GM19372 (cell line): ENCODE measurements around the gene MRPL51.
A peak's percentile ranks its signal among the peaks of the same experiment; 100 is the strongest.

ENCODE experiments used
- ATAC-seq: cut with Tn5 transposase; IDR thresholded peaks from one replicate; pipeline ENCODE4 v1.9.1; 2021; ENCODE audit warnings: mild to moderate bottlenecking, low read depth, moderate library complexity; ENCODE audit not compliant: unreplicated experiment

The MRPL51 gene

GRCh38 chr12:6463216-6463615 lies 29.8 kb downstream of the MRPL51 start:
- no peak for ATAC-seq

GRCh38 chr12:6462234-6462995 lies 30.6 kb downstream of the MRPL51 start:
- no peak for ATAC-seq

GRCh38 chr12:6461401-6462233 lies 31.4 kb downstream of the MRPL51 start:
- peak; percentile 72 for ATAC-seq

- ATAC-seq: no peak
Measured at GRCh38 chr12:6460751-6461371, 32.2 kb downstream of the MRPL51 start.

GRCh38 chr12:6459004-6459337 lies 34.1 kb downstream of the MRPL51 start:
- no peak for ATAC-seq

GRCh38 chr12:6458281-6459003 lies 34.6 kb downstream of the MRPL51 start:
- ATAC-seq: no peak

- no peak for ATAC-seq
Measured at GRCh38 chr12:6457220-6457945, 35.7 kb downstream of the MRPL51 start.

- ATAC-seq: no peak
Measured at GRCh38 chr12:6452944-6453630, 40.0 kb downstream of the MRPL51 start.

- peak; percentile 10 for ATAC-seq
Measured at GRCh38 chr12:6452245-6452943, 40.7 kb downstream of the MRPL51 start.

- ATAC-seq: peak; percentile 63
Measured at GRCh38 chr12:6451348-6452244, 41.5 kb downstream of the MRPL51 start, which contains the start of gene TAPBPL. Gene TAPBPL (plus strand): TSS chr12:6452042. CDS start chr12:6452249, 207 bp downstream.

GRCh38 chr12:6450869-6451347 lies 42.2 kb downstream of the MRPL51 start:
- ATAC-seq: no peak

- ATAC-seq: no peak
Measured at GRCh38 chr12:6450091-6450868, 42.8 kb downstream of the MRPL51 start.

- no peak for ATAC-seq
Measured at GRCh38 chr12:6444704-6445688, 48.1 kb downstream of the MRPL51 start, which contains the start of gene CD27. Gene CD27 (plus strand): TSS chr12:6444955. CDS start chr12:6445096, 141 bp downstream.

- no peak for ATAC-seq
Measured at GRCh38 chr12:6444031-6444430, 49.0 kb downstream of the MRPL51 start.

- no peak for ATAC-seq
Measured at GRCh38 chr12:6443361-6443983, 49.6 kb downstream of the MRPL51 start.
